AML-193 (cell line): ENCODE results near the gene GLDC.
A peak's percentile ranks its signal among the peaks of the same experiment; 100 is the strongest.
"Not testable (repeated sequence)": the region's sequence is repeated elsewhere in the genome, so short reads cannot be mapped to it uniquely, and the experiment has no call there.

Experiments used
- DNase-seq, 2 experiments: peaks; one replicate each; lab custom pipeline; 2025; lab: John Stamatoyannopoulos, UW

Gene GLDC

GRCh38 chr9:6566409-6567139, 79.0 kb downstream of the GLDC start:
- peak; percentile 76 for DNase-seq

DNA sequence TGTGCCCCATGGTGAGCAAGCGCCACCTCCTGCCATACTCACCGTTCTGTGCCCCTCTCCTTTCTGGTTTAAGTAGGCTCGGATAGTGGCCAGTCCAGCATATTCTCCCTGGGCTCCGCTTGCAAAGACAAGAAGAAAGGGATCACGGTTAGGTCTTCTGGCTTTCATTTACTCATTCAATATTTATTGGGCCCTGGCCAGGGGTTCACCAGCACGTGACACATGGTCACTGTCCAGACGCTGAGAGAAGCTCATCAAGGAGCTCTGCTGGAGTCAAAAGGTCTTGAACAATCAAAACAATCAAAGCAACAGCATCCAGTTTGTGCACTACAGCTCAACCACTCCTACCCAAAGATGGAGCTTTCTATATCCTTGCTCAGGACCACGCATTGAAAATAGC, 80.2 kb downstream of the GLDC start:
- no peak for DNase-seq

- no peak for DNase-seq
Observed at GRCh38 chr9:6564868-6565267, 80.7 kb downstream of the GLDC start.

DNA sequence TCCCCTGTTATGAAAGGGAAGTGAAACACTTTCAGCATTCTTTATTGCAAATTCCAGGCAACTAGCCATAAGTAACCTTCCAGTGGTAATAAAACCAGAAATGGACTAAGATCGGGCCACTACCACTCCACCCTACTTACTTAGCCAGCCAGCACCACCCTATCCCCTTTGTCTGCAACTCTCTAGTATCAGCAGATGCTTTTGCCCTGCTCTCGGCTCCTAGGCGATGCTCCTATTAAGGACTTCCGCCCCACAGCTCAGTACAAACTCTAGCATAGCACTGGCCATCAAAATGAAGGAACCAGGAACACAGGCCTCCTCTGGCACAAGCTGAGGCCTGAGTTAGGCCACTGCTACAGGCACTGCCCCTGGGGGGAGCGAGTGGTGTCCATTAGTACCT, 81.2 kb downstream of the GLDC start:
- no peak for DNase-seq

DNA sequence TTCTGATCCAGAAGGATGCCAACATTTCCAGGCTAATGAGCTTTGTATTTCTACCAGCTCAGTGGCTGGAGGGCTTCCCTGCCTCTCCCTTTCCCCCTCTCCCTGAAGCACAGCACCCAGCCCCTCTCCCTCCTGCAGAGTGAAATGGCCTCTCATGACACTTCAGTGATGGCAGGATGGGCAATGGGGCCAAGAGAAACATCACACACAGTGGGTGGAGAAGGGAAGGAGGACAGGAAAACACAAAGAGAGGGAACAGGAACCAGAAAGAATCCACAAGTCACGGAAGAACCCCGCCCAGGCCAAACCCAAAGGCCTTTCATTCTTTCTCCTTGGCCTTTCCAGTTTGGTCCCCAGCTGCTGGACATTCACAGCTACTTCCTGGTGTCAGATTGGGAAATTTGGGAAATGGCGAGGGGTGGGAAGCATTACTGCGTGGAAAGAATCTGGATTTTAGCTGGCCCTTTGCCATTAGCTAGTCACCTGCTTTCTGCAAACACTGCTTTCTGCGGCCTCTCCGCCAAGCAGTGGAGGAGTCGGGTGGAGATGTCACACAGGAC, 82.6 kb downstream of the GLDC start:
- no peak for DNase-seq

DNA sequence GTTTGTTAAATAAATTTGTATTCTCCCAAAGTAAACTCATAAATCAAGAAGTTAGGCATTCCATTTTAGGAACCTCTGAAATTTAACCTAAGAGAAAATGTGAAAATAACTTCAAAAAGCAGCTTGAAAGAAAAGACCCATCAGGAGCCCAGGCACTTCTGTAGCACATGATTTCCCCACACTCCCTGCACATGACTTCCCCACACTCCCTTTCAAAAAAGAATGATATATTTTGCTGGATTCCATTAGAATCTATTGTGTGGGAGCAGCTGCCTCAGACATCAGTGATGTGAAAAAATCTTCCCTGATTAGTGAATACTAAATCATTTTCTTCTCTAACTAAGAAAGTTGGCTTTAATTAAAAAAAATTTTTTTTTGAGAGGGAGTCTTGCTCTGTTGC, 83.3 kb downstream of the GLDC start:
- no peak for DNase-seq

DNA sequence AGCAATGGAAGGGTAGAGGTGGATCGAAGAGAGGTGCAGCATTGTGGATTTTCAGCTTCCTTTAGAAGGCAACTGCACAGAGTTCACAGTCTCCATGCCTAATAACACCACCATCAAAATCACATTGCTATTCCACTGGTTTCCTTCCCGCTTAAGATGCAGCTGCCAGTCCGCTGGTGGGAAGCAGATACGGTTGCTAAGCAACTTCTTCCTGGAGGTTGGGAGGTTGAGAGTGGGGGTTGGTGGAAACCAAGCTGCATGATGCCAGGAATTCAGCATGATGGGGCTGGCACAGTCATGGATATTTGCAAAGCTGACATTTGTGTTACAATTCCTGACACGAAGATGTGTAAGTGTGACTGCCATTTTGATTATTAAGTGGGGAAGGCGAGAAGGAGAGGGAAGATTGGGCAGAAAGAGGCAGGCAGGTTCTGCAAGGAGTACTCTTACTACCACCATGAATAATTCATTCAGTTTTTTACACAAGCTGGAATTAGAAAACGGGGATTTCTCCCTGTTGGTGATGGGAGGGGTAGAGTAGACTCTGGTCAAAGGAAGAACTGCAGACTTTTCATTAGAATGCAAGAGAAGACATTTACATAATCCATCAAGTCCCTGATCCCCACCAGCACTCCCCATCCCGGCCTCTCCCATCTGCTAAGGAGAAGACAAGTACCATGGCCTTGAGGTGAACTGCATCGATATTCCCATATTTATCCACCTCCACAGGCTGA, 87.5 kb downstream of the GLDC start:
- DNase-seq: no peak

GRCh38 chr9:6553866-6554265, 91.7 kb downstream of the GLDC start:
- no peak for DNase-seq

DNA sequence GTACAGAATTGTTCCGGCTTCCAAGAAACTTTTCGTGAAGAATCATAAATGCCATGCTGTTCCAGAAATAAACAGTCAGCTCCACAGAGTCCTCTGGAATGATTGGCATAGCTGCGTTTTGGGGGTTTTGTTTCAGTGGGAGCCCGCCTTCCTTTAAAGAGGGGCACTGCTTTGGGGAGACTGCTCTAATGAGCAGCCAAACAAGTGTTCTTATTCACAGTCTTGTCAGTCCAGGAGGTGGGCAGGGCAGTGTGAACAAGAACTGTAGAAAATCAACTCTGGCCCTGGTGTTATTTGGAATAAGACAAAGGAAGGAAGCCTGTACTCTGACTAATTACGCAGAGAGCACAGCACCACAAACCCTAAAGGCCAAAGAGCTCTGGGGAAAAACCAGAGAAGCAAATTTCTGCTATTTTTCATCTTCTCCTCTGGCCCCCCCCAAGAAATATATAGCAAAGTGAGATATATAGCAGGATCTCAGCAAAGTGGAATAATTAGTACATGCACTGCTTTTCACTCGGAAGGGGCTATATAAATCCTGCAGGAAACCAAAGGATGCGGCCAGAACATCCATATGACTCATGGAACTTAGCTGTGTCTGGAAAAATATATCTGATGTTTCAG, 92.9 kb downstream of the GLDC start:
- no peak for DNase-seq

DNA sequence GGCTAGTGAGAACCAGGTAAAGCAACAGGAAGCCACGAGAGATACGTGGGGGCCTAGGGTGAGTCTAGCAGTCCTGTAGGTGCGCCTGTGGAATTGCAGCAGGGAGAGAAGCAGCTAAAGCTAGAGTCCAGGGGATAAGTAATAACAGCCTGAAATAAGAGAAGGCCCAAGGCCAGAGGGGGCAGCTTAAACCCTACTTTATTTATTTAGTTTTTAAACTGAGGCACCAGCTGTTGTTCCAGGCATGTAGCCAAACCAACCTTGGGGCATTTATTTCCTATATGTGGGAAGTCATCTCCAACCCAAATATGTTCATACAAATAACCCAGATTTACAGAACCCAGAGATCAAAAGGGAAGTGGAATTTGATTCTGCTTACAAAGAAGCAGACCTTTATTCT, 93.5 kb downstream of the GLDC start:
- no peak for DNase-seq

DNA sequence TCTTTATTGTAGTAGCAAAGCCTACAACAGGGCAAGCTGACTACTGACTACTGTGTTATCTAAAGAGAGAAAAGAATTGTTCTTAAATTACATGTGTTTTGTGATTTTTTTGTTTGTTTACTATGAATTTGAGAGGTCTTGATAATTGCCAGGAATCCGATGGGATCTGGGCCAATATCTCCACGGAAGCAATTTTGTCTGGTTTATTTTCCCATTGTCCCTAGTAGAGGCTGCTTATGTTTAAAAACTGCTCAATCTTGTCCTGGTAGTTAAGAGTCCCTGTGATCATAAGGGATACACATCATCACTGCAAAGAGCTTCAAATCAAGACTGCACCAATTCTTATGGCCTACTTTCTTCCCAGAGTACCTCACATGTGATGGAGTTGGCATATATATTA, 94.4 kb downstream of the GLDC start:
- no peak for DNase-seq

GRCh38 chr9:6549106-6549800, 96.3 kb downstream of the GLDC start:
- no peak for DNase-seq

DNA sequence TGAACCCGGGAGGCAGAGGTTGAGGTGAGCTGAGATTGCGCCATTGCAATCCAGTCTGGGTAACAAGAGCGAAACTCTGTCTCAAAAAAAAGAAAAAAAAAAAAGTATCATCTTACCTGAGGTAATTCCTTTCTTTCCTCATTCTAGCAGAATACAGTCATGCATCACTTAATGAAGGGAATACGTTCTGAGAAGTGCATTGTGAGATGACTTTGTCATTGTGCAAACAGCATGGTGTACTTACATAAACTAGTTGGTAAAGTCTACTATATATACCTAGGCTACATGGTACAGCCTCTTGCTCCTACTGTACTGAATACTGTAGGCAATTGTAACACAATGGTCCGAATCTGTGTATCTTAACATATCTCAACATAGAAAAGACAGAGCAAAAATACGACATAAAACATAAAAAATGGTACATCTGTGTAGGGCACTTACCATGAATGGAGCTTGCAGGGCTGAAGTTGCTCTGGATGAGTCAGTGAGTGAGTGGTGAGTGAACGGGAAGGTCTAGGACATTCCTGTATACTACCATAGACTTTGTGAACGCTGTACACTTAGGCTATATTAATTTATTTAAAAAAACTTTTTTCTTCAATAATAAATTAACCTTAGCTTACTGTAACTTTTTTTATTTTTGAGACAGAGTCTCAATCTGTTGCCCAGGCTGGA, 100.4 kb downstream of the GLDC start:
- no peak for DNase-seq

- no peak for DNase-seq
Observed at GRCh38 chr9:6543204-6543603, 102.3 kb downstream of the GLDC start.

DNA sequence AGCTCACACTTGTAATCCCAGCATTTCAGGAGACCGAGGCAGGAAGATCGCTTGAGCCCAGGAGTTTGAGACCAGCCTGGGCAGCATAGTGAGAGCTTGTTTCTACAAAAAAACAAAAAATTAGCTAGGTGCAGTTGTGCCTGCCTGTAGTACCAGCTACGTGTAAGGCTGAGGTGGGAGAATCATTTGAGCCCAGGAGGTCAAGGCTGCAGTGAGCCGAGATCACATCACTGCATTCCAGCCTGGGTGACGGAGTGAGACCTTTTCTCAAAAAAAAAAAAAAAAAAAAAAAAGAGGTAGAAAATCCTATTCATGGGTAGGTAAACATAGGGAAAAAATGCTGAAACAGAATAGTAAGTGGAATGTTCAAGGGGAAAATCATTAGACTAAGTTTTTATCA, 102.9 kb downstream of the GLDC start:
- DNase-seq: not testable (repeated sequence)

DNA sequence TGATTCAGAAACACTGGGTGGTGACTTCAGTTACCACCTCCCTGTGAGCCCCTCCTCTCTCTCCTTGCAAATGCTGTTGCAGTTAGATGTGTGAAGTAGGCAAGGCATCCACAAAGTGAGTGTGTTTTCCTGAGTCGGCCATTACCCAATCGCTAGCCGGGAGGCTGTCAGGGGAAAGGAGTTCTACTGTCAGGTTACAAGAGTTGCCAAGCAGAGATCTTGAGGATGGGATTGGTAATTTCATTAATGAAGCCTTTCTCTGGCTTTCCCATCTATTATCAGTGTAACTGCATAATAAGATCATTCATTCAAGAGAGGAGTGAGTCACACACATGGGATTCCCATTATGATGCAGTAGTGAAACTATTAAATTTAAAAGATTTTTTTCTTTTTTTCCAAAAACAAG, 106.9 kb downstream of the GLDC start:
- DNase-seq: no peak

- no peak for DNase-seq
Observed at GRCh38 chr9:6535594-6535993, 109.9 kb downstream of the GLDC start.

GRCh38 chr9:6525326-6526045, 120.0 kb downstream of the GLDC start:
- DNase-seq: no peak

GRCh38 chr9:6522263-6522662, 123.3 kb downstream of the GLDC start:
- DNase-seq: no peak

DNA sequence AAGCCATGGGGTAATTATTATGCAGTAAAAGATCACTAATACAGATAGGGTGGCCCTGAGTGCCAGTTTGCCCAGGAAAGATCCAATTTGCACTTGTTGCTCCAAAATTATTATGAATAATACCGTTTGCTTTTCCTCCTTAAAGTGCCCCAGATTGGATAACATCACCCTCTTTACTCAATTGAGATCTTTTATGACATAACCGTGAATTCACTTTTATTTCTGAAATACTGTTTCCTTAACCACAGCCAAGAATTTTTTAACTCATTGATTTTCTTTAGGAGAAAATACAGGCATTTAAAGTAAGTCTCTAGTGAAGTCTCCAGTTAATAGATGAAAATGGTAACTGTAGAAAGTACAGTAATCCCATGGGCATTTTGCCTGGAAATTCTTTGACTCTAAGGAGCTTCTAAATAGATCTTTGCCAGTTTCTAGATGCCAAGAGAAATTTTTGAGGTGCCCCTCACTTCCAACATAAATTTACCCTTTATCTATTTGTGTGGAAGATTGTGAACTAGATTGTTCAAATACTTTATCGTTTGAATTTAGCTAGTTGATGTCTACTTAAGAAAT, 133.4 kb downstream of the GLDC start:
- DNase-seq: no peak

GRCh38 chr9:6506571-6506970, 139.0 kb downstream of the GLDC start:
- DNase-seq: no peak
